ENCODE results near the gene SFPQ. TPM values are rescaled to one million over a fixed set of nuclear protein-coding genes. Genes with fewer than 3 reads are reported as not detected.
"Not testable (repeated sequence)": the region's sequence is repeated elsewhere in the genome, so short reads cannot be mapped to it uniquely, and the experiment has no call there.

SFPQ gene
- total and polyA plus RNA-seq, 2 experiments from 2014 or later = 170 to 183 TPM

- peaks cover 13% of the 10 kb centered on the region for H4K20me1 ChIP-seq (ENCODE audit: insufficient read depth, poor library complexity, severe bottlenecking)
- H2AFZ ChIP-seq = no peak overlapping the region
- no peak overlapping the region for H3K4me2 ChIP-seq
- DNase-seq (ENCODE audit: low spot score) = no peak
- no peak overlapping the region for H3K27ac ChIP-seq
- no peak overlapping the region for H3K4me3 ChIP-seq
- H3K36me3 ChIP-seq (replicated peaks; ENCODE audit: insufficient read depth, low read depth) = peaks cover 8% of the 10 kb centered on the region
- H3K4me1 ChIP-seq (ENCODE audit: insufficient read depth) = no peaks in the 10 kb centered on the region
- no peak for TF ChIP-seq EZH2phosphoT487 (IDR thresholded peaks at IDR 0.05; ENCODE audit: low read depth, severe bottlenecking, unreplicated experiment)
- TF ChIP-seq EZH2 (IDR thresholded peaks at IDR 0.05; ENCODE audit: borderline replicate concordance) = no peak
- TF ChIP-seq, protein P1, sequence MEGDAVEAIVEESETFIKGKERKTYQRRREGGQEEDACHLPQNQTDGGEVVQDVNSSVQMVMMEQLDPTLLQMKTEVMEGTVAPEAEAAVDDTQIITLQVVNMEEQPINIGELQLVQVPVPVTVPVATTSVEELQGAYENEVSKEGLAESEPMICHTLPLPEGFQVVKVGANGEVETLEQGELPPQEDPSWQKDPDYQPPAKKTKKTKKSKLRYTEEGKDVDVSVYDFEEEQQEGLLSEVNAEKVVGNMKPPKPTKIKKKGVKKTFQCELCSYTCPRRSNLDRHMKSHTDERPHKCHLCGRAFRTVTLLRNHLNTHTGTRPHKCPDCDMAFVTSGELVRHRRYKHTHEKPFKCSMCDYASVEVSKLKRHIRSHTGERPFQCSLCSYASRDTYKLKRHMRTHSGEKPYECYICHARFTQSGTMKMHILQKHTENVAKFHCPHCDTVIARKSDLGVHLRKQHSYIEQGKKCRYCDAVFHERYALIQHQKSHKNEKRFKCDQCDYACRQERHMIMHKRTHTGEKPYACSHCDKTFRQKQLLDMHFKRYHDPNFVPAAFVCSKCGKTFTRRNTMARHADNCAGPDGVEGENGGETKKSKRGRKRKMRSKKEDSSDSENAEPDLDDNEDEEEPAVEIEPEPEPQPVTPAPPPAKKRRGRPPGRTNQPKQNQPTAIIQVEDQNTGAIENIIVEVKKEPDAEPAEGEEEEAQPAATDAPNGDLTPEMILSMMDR (IDR thresholded peaks at IDR 0.05; ENCODE audit: poor library complexity) = no peak
- H3K9me2 ChIP-seq (replicated peaks; ENCODE audit: insufficient read depth) = no peaks in the 10 kb centered on the region
- WGBS (ENCODE audit: low lambda C conversion rate, missing lambda C conversion rate) = 92% methylated on average over 8 of the region's 8 CpGs
- no peaks in the 10 kb centered on the region for H3K79me2 ChIP-seq
- H3K27me3 ChIP-seq = no peaks in the 10 kb centered on the region
- H3K9me3 ChIP-seq (ENCODE audit: low read depth) = no peaks in the 10 kb centered on the region
Measured at GRCh38 chr1:35172022-35172421, 20.9 kb downstream of the SFPQ start.

GRCh38 chr1:35171579-35171978, 21.4 kb downstream of the SFPQ start:
- Histone ChIP-seq H3K9me3 (ENCODE audit: low read depth) (no peaks in the 10 kb centered on the region), H3K4me3 (no peak overlapping the region), H4K20me1 (ENCODE audit: insufficient read depth, poor library complexity, severe bottlenecking) (peaks cover 9% of the 10 kb centered on the region), H3K27me3 (no peaks in the 10 kb centered on the region), H3K9me2 (replicated peaks; ENCODE audit: insufficient read depth) (no peaks in the 10 kb centered on the region), H3K79me2 (no peaks in the 10 kb centered on the region), H3K4me2 (no peak overlapping the region), H2AFZ (no peak overlapping the region), H3K27ac (no peak overlapping the region), H3K36me3 (replicated peaks; ENCODE audit: insufficient read depth, low read depth) (peaks cover 8% of the 10 kb centered on the region), H3K4me1 (ENCODE audit: insufficient read depth) (no peaks in the 10 kb centered on the region)
- DNase-seq (ENCODE audit: low spot score) = no peak
- TF ChIP-seq EZH2phosphoT487 (IDR thresholded peaks at IDR 0.05; ENCODE audit: low read depth, severe bottlenecking, unreplicated experiment) (no peak), EZH2 (IDR thresholded peaks at IDR 0.05; ENCODE audit: borderline replicate concordance) (no peak)
- TF ChIP-seq, protein P1 (IDR thresholded peaks at IDR 0.05; ENCODE audit: poor library complexity) = no peak
- WGBS (ENCODE audit: low lambda C conversion rate, missing lambda C conversion rate) = 93% methylated on average over 4 of the region's 4 CpGs

GRCh38 chr1:35164893-35165292, 28.1 kb downstream of the SFPQ start:
- Histone ChIP-seq H3K9me3 (ENCODE audit: low read depth) (no peaks in the 10 kb centered on the region), H3K36me3 (replicated peaks; ENCODE audit: insufficient read depth, low read depth) (no peaks in the 10 kb centered on the region), H4K20me1 (ENCODE audit: insufficient read depth, poor library complexity, severe bottlenecking) (no peaks in the 10 kb centered on the region), H3K27me3 (no peaks in the 10 kb centered on the region), H3K79me2 (no peaks in the 10 kb centered on the region), H3K4me2 (no peak overlapping the region), H2AFZ (no peak overlapping the region), H3K27ac (no peak overlapping the region), H3K4me1 (ENCODE audit: insufficient read depth) (no peaks in the 10 kb centered on the region), H3K9me2 (replicated peaks; ENCODE audit: insufficient read depth) (no peaks in the 10 kb centered on the region), H3K4me3 (no peak overlapping the region)
- WGBS (ENCODE audit: low lambda C conversion rate, missing lambda C conversion rate) = 97% methylated on average over 3 of the region's 3 CpGs
- DNase-seq (ENCODE audit: low spot score) = no peak
- no peak for TF ChIP-seq EZH2phosphoT487 (IDR thresholded peaks at IDR 0.05; ENCODE audit: low read depth, severe bottlenecking, unreplicated experiment)
- TF ChIP-seq EZH2 (IDR thresholded peaks at IDR 0.05; ENCODE audit: borderline replicate concordance) = no peak
- TF ChIP-seq, protein P1 (IDR thresholded peaks at IDR 0.05; ENCODE audit: poor library complexity) = no peak

DNA sequence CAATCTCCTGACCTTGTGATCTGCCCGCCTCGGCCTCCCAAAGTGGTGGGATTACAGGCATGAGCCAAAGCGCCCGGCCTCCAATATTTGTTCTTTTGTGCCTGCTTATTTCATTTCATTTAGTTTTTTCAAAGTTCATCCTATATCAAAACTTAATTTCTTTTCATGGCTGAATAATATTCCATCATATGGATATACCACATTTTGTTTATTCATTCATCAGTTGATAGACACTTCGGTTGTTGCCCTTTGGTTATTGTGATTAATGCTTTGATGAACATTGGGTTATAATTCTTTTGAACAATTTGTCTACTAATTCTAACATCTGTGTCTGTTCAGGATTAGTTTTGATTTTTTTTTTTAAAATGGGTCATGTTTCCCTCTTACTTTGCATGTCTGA, 41.7 kb downstream of the SFPQ start:
- Histone ChIP-seq H3K79me2 (no peaks in the 10 kb centered on the region), H4K20me1 (ENCODE audit: insufficient read depth, poor library complexity, severe bottlenecking) (no peaks in the 10 kb centered on the region), H3K27ac (no peak overlapping the region), H3K4me1 (ENCODE audit: insufficient read depth) (no peaks in the 10 kb centered on the region), H3K27me3 (no peaks in the 10 kb centered on the region), H3K36me3 (replicated peaks; ENCODE audit: insufficient read depth, low read depth) (no peaks in the 10 kb centered on the region), H3K4me2 (no peak overlapping the region), H3K4me3 (no peak overlapping the region), H3K9me3 (ENCODE audit: low read depth) (no peaks in the 10 kb centered on the region), H3K9me2 (replicated peaks; ENCODE audit: insufficient read depth) (no peaks in the 10 kb centered on the region), H2AFZ (no peak overlapping the region)
- no peak for DNase-seq (ENCODE audit: low spot score)
- TF ChIP-seq, protein P1 (IDR thresholded peaks at IDR 0.05; ENCODE audit: poor library complexity) = no peak
- TF ChIP-seq EZH2 (IDR thresholded peaks at IDR 0.05; ENCODE audit: borderline replicate concordance) (no peak), EZH2phosphoT487 (IDR thresholded peaks at IDR 0.05; ENCODE audit: low read depth, severe bottlenecking, unreplicated experiment) (no peak)
- WGBS (ENCODE audit: low lambda C conversion rate, missing lambda C conversion rate) = 95% methylated on average over 5 of the region's 5 CpGs

- not testable (repeated sequence) for H3K4me1 ChIP-seq (ENCODE audit: insufficient read depth); H2AFZ ChIP-seq; H3K9me3 ChIP-seq (ENCODE audit: low read depth); H3K4me3 ChIP-seq; H3K79me2 ChIP-seq; DNase-seq (ENCODE audit: low spot score); H3K27ac ChIP-seq; H3K9me2 ChIP-seq (replicated peaks; ENCODE audit: insufficient read depth); H4K20me1 ChIP-seq (ENCODE audit: insufficient read depth, poor library complexity, severe bottlenecking); H3K4me2 ChIP-seq; H3K27me3 ChIP-seq; H3K36me3 ChIP-seq (replicated peaks; ENCODE audit: insufficient read depth, low read depth)
- WGBS (ENCODE audit: low lambda C conversion rate, missing lambda C conversion rate) = 90% methylated on average over 13 of the region's 13 CpGs
Measured at GRCh38 chr1:35145892-35146549, 46.9 kb downstream of the SFPQ start.
